ENCODE measurements around the gene ZMYM4. TPM values are rescaled to one million over a fixed set of nuclear protein-coding genes. Genes with fewer than 3 reads are reported as not detected.

The ZMYM4 gene
- total RNA-seq, 4 donors from 2014 or later: 10.6 to 33.8 (median 25.6) TPM

- Histone ChIP-seq H3K4me3 (no peak overlapping the region), H3K27ac (no peak overlapping the region), H3K36me3 (peaks cover 0 to 34% (median 0%) of the 10 kb centered on the region in 3 donors), H3K27me3 (no peaks in the 10 kb centered on the region), H3K4me1 (peaks cover 0 to 3% (median 0%) of the 10 kb centered on the region in 3 donors), H3K9me3 (no peaks in the 10 kb centered on the region)
- WGBS, 2 donors: 94 to 97% methylated on average over 3 of the region's 3 CpGs
- TF ChIP-seq CTCF (IDR thresholded peaks at IDR 0.05) (no peak), POLR2A (IDR thresholded peaks at IDR 0.05) (no peak)
- intact Hi-C loops (cut with DNase I): no loop called here
- DNase-seq: no peak
Measured at GRCh38 chr1:35281565-35281964, 13.1 kb downstream of the ZMYM4 start.

- Histone ChIP-seq H3K27ac (no peak overlapping the region), H3K4me1 (no peaks in the 10 kb centered on the region), H3K4me3 (no peak overlapping the region), H3K36me3 (peaks cover 0 to 34% (median 0%) of the 10 kb centered on the region in 3 donors), H3K27me3 (no peaks in the 10 kb centered on the region), H3K9me3 (no peaks in the 10 kb centered on the region)
- intact Hi-C loops (cut with DNase I): no loop called here
- no peak for TF ChIP-seq CTCF (IDR thresholded peaks at IDR 0.05)
- TF ChIP-seq POLR2A (IDR thresholded peaks at IDR 0.05): no peak
- no peak for DNase-seq
Measured at GRCh38 chr1:35282172-35282571, 13.7 kb downstream of the ZMYM4 start.

GRCh38 chr1:35284852-35285251, 16.3 kb downstream of the ZMYM4 start:
- no peak for DNase-seq
- Histone ChIP-seq H3K27ac (no peak overlapping the region), H3K36me3 (peaks cover 0 to 19% (median 0%) of the 10 kb centered on the region in 3 donors), H3K4me3 (no peak overlapping the region), H3K9me3 (no peaks in the 10 kb centered on the region), H3K4me1 (peaks cover 0 to 19% (median 5%) of the 10 kb centered on the region in 3 donors), H3K27me3 (no peaks in the 10 kb centered on the region)
- TF ChIP-seq CTCF (IDR thresholded peaks at IDR 0.05) (no peak), POLR2A (IDR thresholded peaks at IDR 0.05) (no peak)
- intact Hi-C loops (cut with DNase I): no loop called here
- 89 to 96% methylated on average over 3 of the region's 3 CpGs for WGBS, 2 donors

GRCh38 chr1:35285771-35286606, 17.5 kb downstream of the ZMYM4 start:
- TF ChIP-seq POLR2A (IDR thresholded peaks at IDR 0.05): no peak
- no peak for TF ChIP-seq CTCF (IDR thresholded peaks at IDR 0.05)
- H3K27ac ChIP-seq: no peak overlapping the region
- H3K36me3 ChIP-seq: peaks cover 0 to 24% (median 0%) of the 10 kb centered on the region in 3 donors
- no peak for DNase-seq
- peaks cover 0 to 19% (median 5%) of the 10 kb centered on the region in 3 donors for H3K4me1 ChIP-seq
- no peak overlapping the region for H3K4me3 ChIP-seq
- WGBS, 2 donors: 85 to 86% methylated on average over 5 of the region's 5 CpGs
- H3K27me3 ChIP-seq: no peaks in the 10 kb centered on the region
- intact Hi-C loops (cut with DNase I): no loop called here
- H3K9me3 ChIP-seq: no peaks in the 10 kb centered on the region

GRCh38 chr1:35287807-35288640, 19.5 kb downstream of the ZMYM4 start:
- intact Hi-C loops (cut with DNase I): no loop called here
- 79 to 84% methylated on average over 9 of the region's 9 CpGs for WGBS, 2 donors
- Histone ChIP-seq H3K27ac (no peak overlapping the region), H3K4me3 (no peak overlapping the region), H3K27me3 (no peaks in the 10 kb centered on the region), H3K36me3 (peaks cover 0 to 26% (median 0%) of the 10 kb centered on the region in 3 donors), H3K9me3 (no peaks in the 10 kb centered on the region), H3K4me1 (peaks cover 0 to 19% (median 5%) of the 10 kb centered on the region in 3 donors)
- DNase-seq: no peak
- no peak for TF ChIP-seq POLR2A (IDR thresholded peaks at IDR 0.05)
- no peak for TF ChIP-seq CTCF (IDR thresholded peaks at IDR 0.05)

All from esophagus squamous epithelium (tissue), 5 donors.